MM.1S (cell line): ENCODE measurements around the gene LSM5.

ENCODE experiments used
- EZH2 ChIP-seq: fragments of 300-600 bp; sonication (generic); optimal IDR thresholded peaks from 2 replicates; pipeline ENCODE3; 2017; ENCODE audit warnings: low read depth, mild to moderate bottlenecking, antibody characterized with exemption, low read length, mixed read lengths
- EZH2phosphoT487 ChIP-seq: fragments of 300-600 bp; sonication (generic); IDR thresholded peaks from 2 replicates; pipeline ENCODE4 v1.6.1; 2018; ENCODE audit warnings: antibody characterized with exemption, low read length
- TF ChIP-seq, protein P1 (sequence below): fragments of 300-600 bp; sonication (generic); IDR thresholded peaks from 2 replicates; pipeline ENCODE4 v1.5.1; 2016; ENCODE audit warnings: antibody characterized with exemption, low read length, mixed read lengths

DNA sequence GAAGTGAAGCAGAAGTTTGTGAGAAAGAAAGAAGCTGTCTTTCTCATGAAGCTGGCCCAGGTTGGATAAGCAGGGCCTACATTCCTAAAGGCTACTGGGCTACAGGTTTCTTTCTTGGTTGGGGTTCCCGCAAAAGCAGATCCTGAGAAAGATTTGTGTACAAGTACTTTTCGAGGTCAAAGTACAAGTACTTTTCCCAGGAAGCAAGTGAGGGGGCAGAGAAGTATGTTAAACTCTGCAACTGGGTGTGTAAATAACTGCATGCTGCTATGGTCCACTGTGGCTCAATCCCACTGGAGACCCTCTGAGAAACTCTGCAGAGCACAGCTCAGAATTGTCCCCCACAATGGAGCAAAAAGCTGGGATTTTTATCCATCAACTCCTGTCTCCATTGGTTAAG lies 28.7 kb downstream of the LSM5 start:
- TF ChIP-seq, protein P1, sequence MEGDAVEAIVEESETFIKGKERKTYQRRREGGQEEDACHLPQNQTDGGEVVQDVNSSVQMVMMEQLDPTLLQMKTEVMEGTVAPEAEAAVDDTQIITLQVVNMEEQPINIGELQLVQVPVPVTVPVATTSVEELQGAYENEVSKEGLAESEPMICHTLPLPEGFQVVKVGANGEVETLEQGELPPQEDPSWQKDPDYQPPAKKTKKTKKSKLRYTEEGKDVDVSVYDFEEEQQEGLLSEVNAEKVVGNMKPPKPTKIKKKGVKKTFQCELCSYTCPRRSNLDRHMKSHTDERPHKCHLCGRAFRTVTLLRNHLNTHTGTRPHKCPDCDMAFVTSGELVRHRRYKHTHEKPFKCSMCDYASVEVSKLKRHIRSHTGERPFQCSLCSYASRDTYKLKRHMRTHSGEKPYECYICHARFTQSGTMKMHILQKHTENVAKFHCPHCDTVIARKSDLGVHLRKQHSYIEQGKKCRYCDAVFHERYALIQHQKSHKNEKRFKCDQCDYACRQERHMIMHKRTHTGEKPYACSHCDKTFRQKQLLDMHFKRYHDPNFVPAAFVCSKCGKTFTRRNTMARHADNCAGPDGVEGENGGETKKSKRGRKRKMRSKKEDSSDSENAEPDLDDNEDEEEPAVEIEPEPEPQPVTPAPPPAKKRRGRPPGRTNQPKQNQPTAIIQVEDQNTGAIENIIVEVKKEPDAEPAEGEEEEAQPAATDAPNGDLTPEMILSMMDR = no peak
- TF ChIP-seq EZH2 = no peak
- no peak for TF ChIP-seq EZH2phosphoT487
